Kidney (tissue), 14 donors: ENCODE data around the gene PPARG. TPM values are rescaled to one million over a fixed set of nuclear protein-coding genes. Genes with fewer than 3 reads are reported as not detected.

Experiments
- DNase-seq, 5 donors: peaks; one replicate each; pipeline ENCODE4 v3.0.0-alpha.2; 2013 to 2020
- FAIRE-seq: peaks from 2 replicates; lab custom pipeline; 2012; peaks lifted over from hg19 to GRCh38; lab: Jason Lieb, UNC
- H3K27ac ChIP-seq, 2 donors: one replicate each; pipeline ENCODE4 v1.7.0; 2013; ENCODE audit warnings: low read depth in 2 of 2, low read length in 2 of 2, inconsistent platforms in 1 of 2
- H3K27me3 ChIP-seq: one replicate; pipeline ENCODE4 v1.7.1; 2013; ENCODE audit warnings: low read length, inconsistent platforms; ENCODE audit not compliant: control insufficient read depth, insufficient read depth
- H3K36me3 ChIP-seq, 3 donors: one replicate each; pipeline versions ENCODE4 v1.7.0 to v1.7.1; 2013; ENCODE audit warnings: low read length in 3 of 3, control low read depth in 1 of 3, inconsistent platforms in 1 of 3; ENCODE audit not compliant: insufficient read depth in 3 of 3, control insufficient read depth in 2 of 3
- H3K4me1 ChIP-seq, 3 donors: one replicate each; pipeline versions ENCODE4 v1.7.0 to v1.7.1; 2013; ENCODE audit warnings: low read length in 3 of 3, inconsistent platforms in 1 of 3, low read depth in 1 of 3; ENCODE audit not compliant: control insufficient read depth in 2 of 3, insufficient read depth in 2 of 3
- H3K4me3 ChIP-seq, 3 donors: one replicate each; pipeline versions ENCODE4 v1.7.0 to v1.8.1; 2013; ENCODE audit warnings: low read length in 3 of 3, control low read depth in 1 of 3, inconsistent platforms in 1 of 3
- H3K9ac ChIP-seq, 3 donors: one replicate each; pipeline versions ENCODE4 v1.7.0 to v1.7.1; 2013; ENCODE audit warnings: low read length in 3 of 3, control low read depth in 1 of 3, inconsistent platforms in 1 of 3
- H3K9me3 ChIP-seq, 3 donors: one replicate each; pipeline versions ENCODE4 v1.7.0 to v1.7.1; 2013; ENCODE audit warnings: low read length in 3 of 3, control low read depth in 1 of 3, inconsistent platforms in 1 of 3; ENCODE audit not compliant: control insufficient read depth in 2 of 3, insufficient read depth in 1 of 3
- intact Hi-C: fragments of 100-400 bp; cut with DNase I; formaldehyde crosslinking; loops from one replicate; pipeline ENCODE4 v1.11.1; 2022
- polyA plus RNA-seq: library from polyadenylated mRNA; stranded (reverse); fragments of 350-450 nt; fragmentation: Illumina TruSeq; extraction: RNeasy Lipid Tissue Mini Kit (QIAGEN cat#74804); gene quantifications from one replicate; pipeline ENCODE4 v1.2.3, GENCODE V29; 2014; ENCODE audit warnings: low read depth, low replicate concordance; ENCODE audit not compliant: insufficient read depth
- total RNA-seq: library from RNA; stranded (reverse); fragmentation: NEBNext Ultra II Directional; extraction: Animal tissue kit (Norgen Biotek cat#: 25700); gene quantifications from one replicate; pipeline ENCODE4 v1.2.1, GENCODE V29; 2021
- TF ChIP-seq, protein P1 (sequence below): IDR thresholded peaks from 3 replicates; pipeline ENCODE4 v1.5.1; 2012; ENCODE audit warnings: mild to moderate bottlenecking, moderate library complexity, borderline replicate concordance; ENCODE audit not compliant: insufficient read depth; ENCODE audit errors: extremely low read depth
- donor health status: control.
- donor health status: control.
- donor health status: control.
- donor health status: control.
- donor health status: control.
- donor health status: DM: yes; HTN: yes; CAD: no.
- donor health status: Normal renal cell carcinoma (clear cell type).

Gene PPARG
- total and polyA plus RNA-seq, 2 donors from 2014 or later = 19.0 to 19.2 TPM

DNA sequence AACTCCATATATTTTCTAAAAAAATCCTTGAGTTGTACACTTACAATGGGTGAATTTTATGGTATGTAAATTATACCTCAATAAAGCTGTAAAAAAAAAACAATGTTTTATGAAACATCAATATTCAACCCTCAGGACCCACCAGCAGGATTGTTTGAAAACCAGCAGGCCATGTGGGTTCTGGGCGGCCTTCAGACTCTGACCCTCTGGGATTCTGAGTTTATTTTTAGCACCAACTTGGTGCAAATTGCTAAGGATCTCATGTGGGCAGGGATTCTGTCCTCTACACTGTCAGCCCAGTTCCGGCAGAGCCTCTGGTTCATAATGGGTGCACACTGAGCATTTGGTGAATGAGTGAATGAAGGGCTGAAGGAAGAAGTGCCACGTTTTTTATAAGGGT lies 171.3 kb downstream of the PPARG start:
- FAIRE-seq (no peak), DNase-seq (no peak)
- TF ChIP-seq, protein P1, sequence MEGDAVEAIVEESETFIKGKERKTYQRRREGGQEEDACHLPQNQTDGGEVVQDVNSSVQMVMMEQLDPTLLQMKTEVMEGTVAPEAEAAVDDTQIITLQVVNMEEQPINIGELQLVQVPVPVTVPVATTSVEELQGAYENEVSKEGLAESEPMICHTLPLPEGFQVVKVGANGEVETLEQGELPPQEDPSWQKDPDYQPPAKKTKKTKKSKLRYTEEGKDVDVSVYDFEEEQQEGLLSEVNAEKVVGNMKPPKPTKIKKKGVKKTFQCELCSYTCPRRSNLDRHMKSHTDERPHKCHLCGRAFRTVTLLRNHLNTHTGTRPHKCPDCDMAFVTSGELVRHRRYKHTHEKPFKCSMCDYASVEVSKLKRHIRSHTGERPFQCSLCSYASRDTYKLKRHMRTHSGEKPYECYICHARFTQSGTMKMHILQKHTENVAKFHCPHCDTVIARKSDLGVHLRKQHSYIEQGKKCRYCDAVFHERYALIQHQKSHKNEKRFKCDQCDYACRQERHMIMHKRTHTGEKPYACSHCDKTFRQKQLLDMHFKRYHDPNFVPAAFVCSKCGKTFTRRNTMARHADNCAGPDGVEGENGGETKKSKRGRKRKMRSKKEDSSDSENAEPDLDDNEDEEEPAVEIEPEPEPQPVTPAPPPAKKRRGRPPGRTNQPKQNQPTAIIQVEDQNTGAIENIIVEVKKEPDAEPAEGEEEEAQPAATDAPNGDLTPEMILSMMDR = no peak
- H3K9ac ChIP-seq = no peak overlapping the region
- no peaks in the 10 kb centered on the region for H3K36me3 ChIP-seq
- H3K9me3 ChIP-seq = no peaks in the 10 kb centered on the region
- intact Hi-C loops = no loop called here
- no peaks in the 10 kb centered on the region for H3K27me3 ChIP-seq
- H3K27ac ChIP-seq = no peak overlapping the region
- no peak overlapping the region for H3K4me3 ChIP-seq
- H3K4me1 ChIP-seq = peaks cover 0 to 5% (median 0%) of the 10 kb centered on the region in 3 donors

DNA sequence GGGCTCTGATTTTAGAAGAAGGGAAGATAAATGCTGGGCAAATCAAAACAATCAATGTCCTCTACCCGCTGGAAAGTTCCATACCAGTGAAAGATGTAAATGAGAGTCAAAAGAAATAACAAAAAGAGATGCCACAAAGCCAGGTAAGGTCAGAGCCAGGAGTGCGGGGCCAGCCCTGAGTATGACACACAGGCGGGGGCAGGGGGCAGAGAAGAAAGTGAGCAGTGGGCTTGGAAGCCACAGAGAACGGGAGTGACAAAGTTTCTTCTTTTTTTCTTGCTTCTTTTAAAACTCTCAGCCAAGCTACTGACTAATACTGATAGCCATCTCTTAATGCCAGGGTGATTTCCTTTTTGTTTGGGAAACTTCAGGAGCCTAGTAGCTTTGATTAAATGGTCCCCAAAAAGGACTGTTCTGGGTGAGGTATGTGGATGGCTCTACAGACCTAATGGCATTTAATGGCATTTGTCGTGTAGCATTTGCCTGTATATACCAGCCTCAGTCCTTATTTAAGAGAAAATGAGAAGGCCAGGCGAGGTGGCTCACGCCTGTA lies 172.3 kb downstream of the PPARG start:
- Histone ChIP-seq H3K27me3 (no peaks in the 10 kb centered on the region), H3K9ac (no peak overlapping the region), H3K4me3 (no peak overlapping the region), H3K4me1 (peaks cover 0 to 9% (median 0%) of the 10 kb centered on the region in 3 donors), H3K27ac (no peak overlapping the region), H3K9me3 (no peaks in the 10 kb centered on the region), H3K36me3 (no peaks in the 10 kb centered on the region)
- DNase-seq (no peak), FAIRE-seq (no peak)
- intact Hi-C loops = no loop called here
- TF ChIP-seq, protein P1 = no peak

DNA sequence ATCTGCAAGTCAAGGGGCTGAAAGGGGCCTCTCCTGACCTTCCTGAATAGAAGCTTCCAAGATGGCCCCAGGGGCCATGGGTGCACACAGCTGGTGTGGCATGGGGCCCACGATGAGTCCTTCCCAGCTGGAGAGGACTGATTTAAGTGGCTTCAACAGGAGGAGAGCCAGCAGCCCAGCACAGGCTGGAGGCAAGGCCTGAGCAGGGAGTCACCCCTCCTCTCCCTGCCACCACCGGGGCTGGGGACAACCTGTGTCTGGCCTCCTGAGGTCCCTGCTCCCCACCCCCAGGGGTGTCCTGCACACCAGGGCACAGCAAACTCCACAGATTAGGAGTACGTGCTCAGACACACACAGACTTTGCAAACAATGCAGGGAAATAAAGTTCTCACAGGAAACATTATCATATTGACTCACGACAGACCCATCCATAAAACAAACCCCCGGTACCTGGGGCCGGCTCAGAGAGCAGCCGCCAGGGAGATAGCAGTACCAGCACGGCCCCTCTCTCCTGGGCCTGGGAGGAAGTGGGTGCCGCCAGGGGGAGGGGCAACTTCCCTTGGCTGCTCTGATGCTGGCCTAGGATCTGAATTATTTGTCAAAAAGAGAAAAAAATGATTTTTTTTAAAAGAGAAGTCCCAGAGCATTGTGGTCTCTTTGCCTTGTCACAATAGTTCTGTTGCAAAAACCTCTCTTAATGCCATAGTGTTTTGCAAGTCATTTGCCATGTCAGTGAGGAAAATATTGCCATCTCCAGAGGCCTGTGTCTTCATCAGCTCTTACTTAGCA lies 173.5 kb downstream of the PPARG start:
- no peaks in the 10 kb centered on the region for H3K9me3 ChIP-seq
- TF ChIP-seq, protein P1 = no peak
- H3K9ac ChIP-seq = no peak overlapping the region
- no peaks in the 10 kb centered on the region for H3K36me3 ChIP-seq
- H3K4me1 ChIP-seq = peaks cover 0 to 9% (median 0%) of the 10 kb centered on the region in 3 donors
- no peak for DNase-seq
- FAIRE-seq = no peak
- H3K4me3 ChIP-seq = no peak overlapping the region
- intact Hi-C loops = no loop called here
- no peak overlapping the region for H3K27ac ChIP-seq
- H3K27me3 ChIP-seq = no peaks in the 10 kb centered on the region
